PC-3 (cell line): Measurements from ENCODE around the gene PHTF2. TPM values are rescaled to one million over a fixed set of nuclear protein-coding genes. Genes with fewer than 3 reads are reported as not detected.

Experiments used
- ATAC-seq: fragments of 200-7000 bp; cut with Tn5 transposase; 2 replicates; pipeline ENCODE4 v1.9.1; 2020; ENCODE audit warnings: mild to moderate bottlenecking, moderate library complexity
- BruUV-seq: library from RNA; stranded (reverse); fragments of 400-500 nt; replicated peaks from 2 replicates; lab custom pipeline; 2021; lab: Mats Ljungman, UMichigan
- CTCF ChIA-PET: fragments of 300-600 bp; sonication (Branson Sonifier 250); formaldehyde crosslinking; loops from one replicate; lab custom pipeline; 2022; ENCODE audit warnings: antibody characterized with exemption; lab: Charles Lee
- POLR2A ChIA-PET: fragments of 300-600 bp; sonication (Branson Sonifier 250); formaldehyde crosslinking; loops from one replicate; lab custom pipeline; 2022; ENCODE audit warnings: antibody characterized with exemption; ENCODE audit not compliant: unreplicated experiment; lab: Charles Lee
- DNase-seq: peaks from one replicate; pipeline ENCODE4 v3.0.0-alpha.2; 2015
- H2AFZ ChIP-seq: fragments of 300-600 bp; sonication (generic); 2 replicates; pipeline ENCODE4 v1.6.0; 2016; ENCODE audit warnings: antibody characterized with exemption, low read length
- H3F3A ChIP-seq: fragments of 300-600 bp; sonication (generic); one replicate; pipeline ENCODE4 v1.6.0; 2017; ENCODE audit warnings: antibody characterized with exemption, low read length, control low read depth, mild to moderate bottlenecking; ENCODE audit not compliant: unreplicated experiment
- H3K27ac ChIP-seq: fragments of 300-600 bp; sonication (generic); 2 replicates; pipeline ENCODE4 v1.5.1; 2016; ENCODE audit warnings: mild to moderate bottlenecking, low read length
- H3K27me3 ChIP-seq: fragments of 300-600 bp; sonication (generic); 2 replicates; pipeline ENCODE4 v1.6.1; 2016; ENCODE audit warnings: low read length, mixed read lengths
- H3K36me3 ChIP-seq: fragments of 300-600 bp; sonication (generic); 2 replicates; pipeline ENCODE4 v1.6.1; 2016; ENCODE audit warnings: low read depth, mixed run types, low read length, mixed read lengths
- H3K4me1 ChIP-seq: fragments of 300-600 bp; sonication (generic); 2 replicates; pipeline ENCODE4 v1.5.1; 2016; ENCODE audit warnings: low read length; ENCODE audit not compliant: insufficient read depth
- H3K4me2 ChIP-seq: fragments of 300-600 bp; sonication (generic); 2 replicates; pipeline ENCODE4 v1.6.0; 2016; ENCODE audit warnings: low read length
- H3K4me3 ChIP-seq: fragments of 300-600 bp; sonication (generic); 2 replicates; pipeline ENCODE4 v1.5.1; 2016; ENCODE audit warnings: mild to moderate bottlenecking, low read length, mixed read lengths
- H3K79me2 ChIP-seq: fragments of 300-600 bp; sonication (generic); 2 replicates; pipeline ENCODE4 v1.6.1; 2017; ENCODE audit warnings: low read length, mixed read lengths
- H3K9ac ChIP-seq: fragments of 300-600 bp; sonication (generic); 2 replicates; pipeline ENCODE4 v1.6.0; 2016; ENCODE audit warnings: mild to moderate bottlenecking, low read length
- H3K9me2 ChIP-seq: fragments of 300-600 bp; sonication (generic); replicated peaks from 2 replicates; pipeline ENCODE4 v1.6.1; 2016; ENCODE audit warnings: mixed run types, low read length, mixed read lengths
- H3K9me3 ChIP-seq: fragments of 300-600 bp; sonication (generic); 2 replicates; pipeline ENCODE4 v1.6.1; 2016; ENCODE audit warnings: low read length, mixed read lengths
- H4K20me1 ChIP-seq: fragments of 300-600 bp; sonication (generic); 2 replicates; pipeline ENCODE4 v1.6.1; 2016; ENCODE audit warnings: low read length, mixed read lengths
- CTCF ChIP-seq: fragments of 300-600 bp; sonication (generic); conservative IDR thresholded peaks from 2 replicates; pipeline ENCODE4 v1.5.1; 2017; ENCODE audit warnings: antibody characterized with exemption, low read depth, mild to moderate bottlenecking, low read length
- EZH2 ChIP-seq: fragments of 300-600 bp; sonication (generic); IDR thresholded peaks from one replicate; pipeline ENCODE4 v1.6.1; 2017; ENCODE audit warnings: antibody characterized with exemption, mild to moderate bottlenecking, low read length; ENCODE audit not compliant: unreplicated experiment
- EZH2phosphoT487 ChIP-seq: fragments of 300-600 bp; sonication (generic); IDR thresholded peaks from 2 replicates; pipeline ENCODE4 v1.6.1; 2018; ENCODE audit warnings: mild to moderate bottlenecking, antibody characterized with exemption, low read length, borderline replicate concordance
- intact Hi-C: fragments of 100-400 bp; cut with micrococcal nuclease; formaldehyde crosslinking; loops from 2 replicates; pipeline ENCODE4 v1.9.0; 2023
- total RNA-seq: library from RNA; depleted of rRNA; stranded (reverse); fragments of >200 nt; gene quantifications from 2 replicates; pipeline ENCODE4 v1.2.3, GENCODE V29; 2014

PHTF2 gene
- total RNA-seq, 1 experiment from 2014 or later = 20.4 TPM

GRCh38 chr7:77778535-77778934 lies 20.0 kb upstream of the PHTF2 start:
- Histone ChIP-seq H3K27me3 (no peaks in the 10 kb centered on the region), H3K9me2 (no peaks in the 10 kb centered on the region), H2AFZ (no peak overlapping the region), H3K9me3 (no peaks in the 10 kb centered on the region), H3K4me3 (no peak overlapping the region), H3K9ac (no peak overlapping the region), H3K4me2 (no peak overlapping the region), H3F3A (no peaks in the 10 kb centered on the region), H4K20me1 (no peaks in the 10 kb centered on the region), H3K36me3 (peaks cover 23% of the 10 kb centered on the region), H3K79me2 (no peaks in the 10 kb centered on the region), H3K4me1 (no peaks in the 10 kb centered on the region), H3K27ac (no peak overlapping the region)
- TF ChIP-seq EZH2phosphoT487 (no peak), EZH2 (no peak), CTCF (no peak)
- DNase-seq (no peak), ATAC-seq (no peak)
- BruUV-seq = no TSS peak
- ChIA-PET POLR2A (no interaction called here), CTCF (no interaction called here)
- intact Hi-C loops = no loop called here

GRCh38 chr7:77782383-77782782 lies 16.2 kb upstream of the PHTF2 start:
- POLR2A ChIA-PET = no interaction called here
- no peak for ATAC-seq
- H3K27me3 ChIP-seq = no peaks in the 10 kb centered on the region
- H4K20me1 ChIP-seq = no peaks in the 10 kb centered on the region
- BruUV-seq = no TSS peak
- peaks cover 11% of the 10 kb centered on the region for H3K36me3 ChIP-seq
- CTCF ChIA-PET = no interaction called here
- no peak for DNase-seq
- no peak overlapping the region for H3K9ac ChIP-seq
- no peaks in the 10 kb centered on the region for H3K9me2 ChIP-seq
- no peak overlapping the region for H3K4me2 ChIP-seq
- no peak overlapping the region for H3K27ac ChIP-seq
- H3F3A ChIP-seq = no peaks in the 10 kb centered on the region
- no peaks in the 10 kb centered on the region for H3K9me3 ChIP-seq
- no peak for TF ChIP-seq EZH2phosphoT487
- no peak for TF ChIP-seq EZH2
- TF ChIP-seq CTCF = no peak
- intact Hi-C loops = no loop called here
- no peak overlapping the region for H2AFZ ChIP-seq
- H3K4me3 ChIP-seq = no peak overlapping the region
- no peaks in the 10 kb centered on the region for H3K79me2 ChIP-seq
- no peaks in the 10 kb centered on the region for H3K4me1 ChIP-seq

GRCh38 chr7:77783111-77783510 lies 15.5 kb upstream of the PHTF2 start:
- CTCF ChIA-PET = no interaction called here
- ATAC-seq (no peak), DNase-seq (no peak)
- Histone ChIP-seq H3K36me3 (peaks cover 11% of the 10 kb centered on the region), H3K9me3 (no peaks in the 10 kb centered on the region), H2AFZ (no peak overlapping the region), H3K9me2 (no peaks in the 10 kb centered on the region), H3K9ac (no peak overlapping the region), H4K20me1 (no peaks in the 10 kb centered on the region), H3K27ac (no peak overlapping the region), H3K79me2 (no peaks in the 10 kb centered on the region), H3K27me3 (no peaks in the 10 kb centered on the region), H3K4me2 (no peak overlapping the region), H3K4me3 (no peak overlapping the region), H3K4me1 (no peaks in the 10 kb centered on the region), H3F3A (no peaks in the 10 kb centered on the region)
- no TSS peak for BruUV-seq
- POLR2A ChIA-PET = no interaction called here
- intact Hi-C loops = no loop called here
- TF ChIP-seq EZH2 (no peak), EZH2phosphoT487 (no peak), CTCF (no peak)
